Suppressor macrophage treated with lipopolysaccharide for 4 hours (primary cell): ENCODE measurements around the gene BUD31.
"Not testable (repeated sequence)": the region's sequence is repeated elsewhere in the genome, so short reads cannot be mapped to it uniquely, and the experiment has no call there.

Source experiments
- DNase-seq: peaks from one replicate; pipeline ENCODE4 v3.0.0-alpha.2; 2020

BUD31 gene

DNA sequence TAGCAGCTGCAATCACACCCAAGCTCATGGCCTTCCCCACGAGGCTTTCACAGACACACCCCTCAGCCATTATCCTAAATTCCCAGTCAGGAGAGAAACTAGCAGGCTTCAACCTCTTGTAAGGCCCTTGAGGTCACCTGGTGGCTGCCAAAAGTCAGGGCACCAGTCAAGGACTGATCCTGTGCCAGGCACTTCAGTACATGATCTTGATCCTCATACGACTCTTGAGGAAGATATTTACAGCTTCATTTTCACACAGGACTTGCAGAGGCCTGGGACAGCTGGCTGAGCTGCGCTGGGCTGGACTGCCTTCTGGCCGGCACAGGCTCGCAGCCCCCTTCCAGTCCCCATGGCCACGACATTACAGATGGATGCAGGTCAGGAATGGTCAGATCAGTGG lies 9.2 kb upstream of the BUD31 start:
- no peak for DNase-seq

DNA sequence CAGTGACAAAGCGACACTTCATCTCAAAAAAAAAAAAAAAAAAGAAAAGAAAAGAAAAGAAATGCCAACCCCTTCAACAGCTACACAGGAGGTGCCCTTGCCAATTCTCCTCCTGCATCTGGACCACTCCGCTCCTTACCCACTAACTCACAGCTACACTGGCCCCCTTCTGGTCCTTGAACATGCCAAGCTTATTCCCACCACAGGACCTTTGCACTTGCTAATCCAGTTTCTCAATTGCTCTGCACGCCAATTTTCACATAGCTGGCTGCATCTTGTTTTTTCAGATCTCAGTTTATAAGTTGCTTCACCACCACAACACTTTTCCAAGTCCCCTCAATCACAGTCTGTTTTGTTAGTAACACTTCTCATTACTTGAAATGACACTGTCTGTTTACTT lies 5.9 kb upstream of the BUD31 start:
- no peak for DNase-seq

DNA sequence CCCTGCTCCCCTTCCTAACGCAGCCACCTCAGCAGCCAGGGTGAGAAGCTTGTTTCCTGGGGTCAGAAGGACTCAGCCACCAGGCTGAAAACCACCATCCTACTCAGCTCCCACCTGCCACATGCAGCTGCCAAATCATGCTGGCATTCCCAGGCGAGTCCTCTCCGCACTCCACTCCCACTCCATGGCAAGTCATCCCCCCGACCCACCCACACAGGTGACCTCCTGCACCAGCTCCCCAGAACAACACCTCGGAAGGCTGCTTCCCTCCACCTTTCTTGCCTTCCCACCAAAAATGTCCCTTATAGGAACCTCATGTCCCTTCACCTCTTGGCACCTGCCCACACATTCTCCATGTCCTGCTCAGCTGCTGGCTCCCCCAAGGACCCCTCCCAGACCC lies 5.0 kb upstream of the BUD31 start:
- no peak for DNase-seq

DNA sequence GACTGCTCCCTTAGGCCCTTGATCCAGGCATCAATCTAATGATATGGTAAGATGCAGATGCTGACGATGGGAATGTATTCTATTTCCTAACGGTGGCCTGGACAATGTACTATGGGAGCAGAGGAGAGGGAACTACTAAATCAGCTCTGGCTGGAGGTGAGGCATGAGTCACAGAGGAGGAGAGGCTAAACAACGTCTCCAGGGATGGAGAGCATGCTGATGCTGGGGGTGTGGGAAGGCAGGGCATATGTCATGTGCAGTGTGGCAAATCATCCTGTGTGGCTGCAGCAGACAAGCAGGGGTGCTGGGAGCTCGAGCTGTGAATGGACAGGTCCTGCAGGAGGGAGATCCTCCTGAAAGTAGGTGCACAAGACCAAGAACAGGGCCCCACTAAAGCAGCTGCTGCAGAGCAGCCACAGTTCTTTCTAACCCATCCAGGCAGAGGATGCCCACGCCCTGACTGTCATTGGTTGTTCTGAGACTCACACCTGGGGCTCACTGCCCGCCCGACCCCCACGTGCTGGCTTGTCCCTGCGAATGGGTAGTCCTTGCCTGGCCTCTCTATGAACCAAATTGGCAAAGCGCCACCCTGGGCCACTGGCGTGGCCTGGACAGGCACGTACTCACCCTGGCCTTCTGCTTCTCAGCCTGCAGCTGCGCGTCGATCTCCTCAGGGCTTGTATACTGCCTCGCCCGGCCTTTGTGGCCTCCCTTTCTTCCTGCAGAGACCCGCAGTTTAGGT lies 4.4 kb upstream of the BUD31 start:
- no peak for DNase-seq

DNA sequence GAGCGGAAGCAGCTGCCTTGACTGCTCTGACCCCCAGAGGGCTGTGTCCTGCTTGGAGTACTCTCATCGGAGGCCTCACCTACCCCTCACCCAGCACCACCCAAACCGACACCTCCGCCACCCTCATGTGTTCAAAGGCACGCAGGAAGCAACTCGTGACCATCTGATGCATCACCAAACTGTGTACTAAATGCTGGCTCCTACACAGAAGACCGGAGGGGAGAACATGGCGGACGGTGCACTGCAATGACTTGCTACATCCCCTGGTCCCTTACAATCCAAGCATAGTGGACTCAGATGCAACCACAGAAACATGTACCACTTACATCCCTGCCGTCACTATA lies 3.8 kb upstream of the BUD31 start:
- DNase-seq, result no peak

DNA sequence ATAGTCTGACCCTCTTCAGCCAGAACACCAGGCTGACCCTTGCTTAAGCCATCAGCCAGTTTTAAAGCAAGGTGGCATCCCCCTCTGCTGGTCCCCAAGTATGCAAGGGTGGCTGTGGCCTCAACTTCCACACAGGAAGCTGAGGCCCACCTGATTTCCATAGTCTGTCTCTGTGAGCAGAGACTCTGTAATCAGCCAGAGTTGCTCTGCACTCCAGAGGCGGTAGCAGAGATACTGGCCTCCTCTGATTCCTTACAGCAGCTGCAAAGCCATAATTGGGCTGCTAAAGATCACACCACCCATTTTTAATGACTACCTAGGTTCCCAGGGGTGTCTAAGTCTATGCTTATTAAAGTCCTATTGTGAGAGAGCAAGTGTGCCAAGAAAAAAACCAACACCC lies 2.2 kb upstream of the BUD31 start:
- no peak for DNase-seq

DNA sequence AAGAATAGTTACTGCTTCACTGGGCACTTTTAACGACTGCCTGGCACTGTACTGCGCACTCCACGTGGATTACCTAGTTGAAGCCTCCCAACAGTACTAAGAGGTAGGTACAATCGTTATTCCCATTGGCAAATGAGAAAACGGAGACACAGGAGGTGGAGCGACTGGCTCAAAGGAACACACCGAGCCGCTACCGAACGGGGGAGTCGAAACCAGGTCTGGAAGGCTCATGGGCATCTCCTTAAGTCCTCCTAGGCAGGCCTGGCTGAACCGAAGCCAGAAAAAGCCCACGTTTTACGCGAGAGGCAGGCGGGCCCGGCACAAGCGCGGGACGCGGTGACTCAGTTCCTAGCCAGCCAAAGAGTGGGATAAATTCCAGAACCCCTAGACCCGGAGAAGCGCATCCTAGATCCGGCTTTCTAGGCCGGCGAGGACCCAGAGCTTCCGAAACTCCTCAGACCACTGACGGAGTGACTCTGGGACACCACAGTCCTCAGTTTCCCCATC lies 844 bp upstream of the BUD31 start:
- DNase-seq, result peak; percentile 52

DNA sequence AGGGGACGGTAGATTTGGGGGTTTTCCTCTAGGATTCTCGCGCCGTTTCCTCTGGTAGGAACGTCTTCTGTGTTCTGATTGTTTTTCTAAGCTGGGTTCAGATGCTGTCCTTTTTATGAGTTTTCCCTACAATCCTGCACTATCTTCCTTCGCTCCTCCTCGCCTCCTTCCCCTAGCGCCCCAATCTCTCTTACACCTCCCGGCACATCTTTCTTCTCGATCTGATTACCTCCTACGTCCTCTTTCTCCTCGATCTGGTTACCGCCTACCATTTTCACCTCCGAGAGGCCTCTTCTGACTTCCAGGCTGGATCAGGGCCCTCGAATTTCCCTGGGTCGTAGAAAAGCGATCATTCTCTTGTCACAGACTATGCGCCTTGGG lies 413 bp downstream of the BUD31 start:
- DNase-seq, result peak; percentile 8

DNA sequence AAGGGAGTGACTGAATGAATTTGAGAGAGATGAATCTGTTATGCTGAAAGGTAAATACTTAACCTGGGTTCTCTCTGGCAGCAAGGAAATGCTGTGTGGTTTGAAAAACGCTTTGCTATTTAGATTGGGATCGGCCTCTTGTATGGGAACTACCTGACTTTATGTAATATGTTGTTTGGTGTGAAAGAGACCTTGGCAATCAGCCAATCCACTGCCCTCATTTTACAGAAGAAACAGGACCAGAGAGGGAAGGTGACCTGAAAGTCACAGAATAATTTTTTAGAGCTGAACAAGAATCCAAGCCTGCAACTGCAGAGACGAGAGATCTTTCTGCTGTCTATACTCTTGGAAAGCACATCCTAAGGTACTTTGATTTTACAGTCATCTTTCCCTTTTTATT lies 1.0 kb downstream of the BUD31 start:
- no peak for DNase-seq

DNA sequence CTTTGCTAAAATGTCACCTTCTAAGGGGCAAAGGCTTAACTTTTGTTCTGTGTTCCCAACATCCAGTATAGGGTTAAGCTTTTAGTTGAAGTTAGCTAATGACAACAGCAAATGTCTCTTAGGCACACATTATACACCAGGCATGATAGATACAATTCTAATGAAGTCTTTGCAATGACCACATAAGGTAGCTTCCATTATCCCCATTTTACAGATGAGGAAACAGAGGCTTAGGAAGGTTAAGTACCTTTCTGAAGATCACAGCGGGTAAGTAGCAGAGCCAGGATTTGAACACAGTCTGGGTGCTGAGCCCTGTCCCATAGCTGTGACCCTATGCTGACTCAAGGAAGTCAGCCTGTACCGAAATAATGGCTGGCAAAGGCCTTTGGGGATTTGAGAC lies 1.9 kb downstream of the BUD31 start:
- no peak for DNase-seq

DNA sequence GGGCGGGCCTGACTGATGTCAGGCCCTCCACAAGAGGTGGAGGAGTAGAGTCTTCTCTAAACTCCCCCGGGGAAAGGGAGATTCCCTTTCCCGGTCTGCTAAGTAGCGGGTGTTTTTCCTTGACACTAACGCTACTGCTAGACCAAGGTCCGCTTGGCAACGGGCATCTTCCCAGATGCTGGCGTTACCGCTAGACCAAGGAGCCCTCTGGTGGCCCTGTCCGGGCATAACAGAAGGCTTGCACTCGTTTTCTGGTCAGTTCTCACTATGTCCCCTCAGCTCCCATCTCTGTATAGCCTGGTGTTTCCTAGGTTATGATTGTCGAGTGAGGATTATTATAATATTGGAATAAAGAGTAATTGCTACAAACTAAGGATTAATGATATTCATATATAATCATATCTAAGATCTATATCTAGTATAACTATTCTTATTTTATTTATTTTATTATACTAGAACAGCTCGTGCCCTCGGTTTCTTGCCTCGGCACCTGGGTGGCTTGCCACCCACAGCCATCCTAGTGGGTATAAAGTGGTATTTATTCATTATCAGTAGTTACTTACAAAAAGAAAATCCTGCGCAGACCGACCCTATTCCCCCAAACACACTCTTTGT lies 6.9 kb downstream of the BUD31 start:
- peak; percentile 35 for DNase-seq

DNA sequence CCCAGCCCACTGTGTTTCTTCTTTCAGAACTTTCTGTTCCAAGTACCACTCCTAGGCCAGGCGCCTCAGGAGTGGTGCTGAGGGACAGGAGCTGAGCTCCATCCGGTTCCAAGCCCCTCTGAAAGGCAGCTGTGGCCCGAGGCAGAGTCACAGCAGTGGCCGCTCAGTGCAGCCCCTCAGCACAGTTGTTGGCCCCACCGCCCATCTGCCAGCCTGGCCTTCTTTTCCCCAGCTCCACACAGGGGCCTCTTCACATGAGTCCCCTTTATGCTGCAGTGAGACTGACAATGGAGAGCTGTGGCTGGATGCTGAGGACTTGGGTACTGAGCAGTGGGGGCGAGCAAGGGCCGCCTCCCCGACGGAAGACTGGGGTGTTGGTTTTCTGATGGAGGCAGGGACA lies 9.5 kb downstream of the BUD31 start:
- no peak for DNase-seq

DNA sequence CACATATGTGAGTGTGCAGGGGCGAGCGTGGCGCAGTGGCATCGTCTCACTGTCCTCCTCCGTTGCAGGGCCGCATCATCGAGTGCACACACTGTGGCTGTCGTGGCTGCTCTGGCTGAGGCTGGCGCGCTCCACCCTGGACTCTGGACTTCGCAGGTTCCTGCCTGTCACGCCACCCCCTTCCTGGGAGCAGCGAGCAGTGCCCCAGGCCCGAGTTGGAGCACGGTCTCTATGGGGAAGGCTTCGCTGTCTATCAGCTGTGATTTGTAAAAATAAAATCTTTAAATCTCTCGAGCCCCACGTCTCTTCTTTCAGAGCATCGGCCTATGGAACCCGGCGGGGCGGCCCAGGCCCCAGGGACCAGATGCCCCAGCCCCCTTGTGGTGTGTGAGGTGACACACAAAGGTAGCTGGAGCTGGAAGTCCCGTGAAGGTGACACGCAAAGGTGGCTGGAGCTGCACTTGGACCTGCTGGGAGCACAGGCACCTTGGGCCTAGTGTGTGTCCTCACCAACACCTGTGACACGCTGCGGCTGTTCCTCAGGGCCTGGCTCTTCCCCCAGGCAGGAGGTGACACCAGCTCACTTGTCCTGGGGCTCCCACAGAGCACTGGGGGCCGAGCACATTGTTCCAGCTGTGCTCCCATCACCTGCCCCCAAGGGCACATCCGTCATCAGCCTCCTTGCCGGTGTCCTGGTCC lies 10.7 kb downstream of the BUD31 start:
- DNase-seq, result no peak

DNA sequence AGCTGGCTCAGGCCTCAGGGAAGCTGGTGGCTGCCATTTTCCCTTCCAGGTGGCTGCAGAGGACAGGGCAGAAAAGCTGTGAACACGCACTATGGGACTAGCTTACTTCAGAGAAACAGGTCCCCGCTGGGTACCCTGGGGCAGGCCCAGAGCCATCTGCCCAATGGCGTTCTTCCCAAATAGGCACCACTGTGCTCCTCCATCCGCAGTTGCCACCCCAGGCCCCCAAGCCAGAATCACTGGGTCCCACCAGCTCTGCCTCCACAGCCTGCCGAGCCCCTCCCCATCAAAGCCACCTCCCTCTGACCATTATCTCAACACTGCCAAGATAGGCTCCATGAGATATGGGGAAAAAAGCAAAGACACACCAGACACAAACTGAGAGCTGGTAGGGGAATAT lies 11.4 kb downstream of the BUD31 start:
- no peak for DNase-seq

DNA sequence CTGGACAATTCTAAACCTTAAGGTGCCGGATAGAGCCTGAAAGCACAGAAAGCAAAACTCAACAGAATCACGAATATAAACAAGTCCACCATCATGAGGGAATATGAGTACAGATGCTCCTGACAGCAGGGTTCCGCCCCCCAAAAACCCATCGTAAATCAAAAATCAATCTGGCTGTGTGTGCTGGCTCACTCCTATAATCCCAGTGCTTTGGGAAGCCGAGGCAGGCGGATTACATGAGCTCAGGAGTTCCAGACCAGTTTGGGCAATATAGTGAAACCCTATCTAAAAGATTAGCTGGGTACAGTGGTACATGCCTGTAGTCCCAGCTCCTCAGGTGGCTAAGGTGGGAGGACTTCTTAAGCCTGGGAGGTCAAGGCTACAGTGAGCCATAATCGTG lies 12.2 kb downstream of the BUD31 start:
- DNase-seq, result no peak

DNA sequence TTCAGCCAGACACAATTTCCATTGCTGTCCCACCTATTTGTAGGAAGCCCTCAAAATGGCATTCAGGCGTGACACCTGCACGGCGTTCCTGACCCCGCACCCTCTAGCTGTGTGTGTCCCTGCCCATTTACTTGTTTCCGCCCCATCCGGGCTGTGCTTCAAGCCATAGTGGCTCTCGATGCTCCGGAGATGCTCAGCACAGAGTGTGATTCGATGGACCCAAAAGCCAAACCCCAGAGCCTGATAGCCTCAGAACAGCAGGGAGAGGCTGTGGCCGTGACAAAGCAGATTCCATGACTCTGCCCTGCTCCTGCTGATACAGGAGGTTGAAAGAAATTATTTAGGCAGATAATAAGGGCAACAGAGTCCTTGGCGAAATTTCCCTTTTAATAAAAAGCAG lies 13.4 kb downstream of the BUD31 start:
- DNase-seq, result no peak

DNA sequence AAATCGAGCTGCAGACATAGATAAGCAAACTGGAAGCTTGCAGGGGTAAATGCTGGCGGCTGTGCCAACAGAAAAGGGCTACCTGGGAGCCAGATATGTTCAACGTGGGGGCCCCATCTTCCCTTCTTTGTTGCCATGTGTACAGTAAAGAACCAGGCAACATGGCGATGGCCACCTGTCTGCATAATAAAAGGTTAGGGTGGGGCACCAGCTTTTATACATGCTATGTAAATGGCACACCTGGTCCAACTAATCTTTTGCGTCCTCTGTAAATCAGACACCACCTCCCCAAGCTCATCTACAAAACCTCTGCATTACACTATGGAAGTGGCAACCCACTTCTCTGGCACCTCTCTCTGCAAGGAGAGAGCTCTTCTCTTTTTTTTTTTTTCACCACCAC lies 13.9 kb downstream of the BUD31 start:
- no peak for DNase-seq

DNA sequence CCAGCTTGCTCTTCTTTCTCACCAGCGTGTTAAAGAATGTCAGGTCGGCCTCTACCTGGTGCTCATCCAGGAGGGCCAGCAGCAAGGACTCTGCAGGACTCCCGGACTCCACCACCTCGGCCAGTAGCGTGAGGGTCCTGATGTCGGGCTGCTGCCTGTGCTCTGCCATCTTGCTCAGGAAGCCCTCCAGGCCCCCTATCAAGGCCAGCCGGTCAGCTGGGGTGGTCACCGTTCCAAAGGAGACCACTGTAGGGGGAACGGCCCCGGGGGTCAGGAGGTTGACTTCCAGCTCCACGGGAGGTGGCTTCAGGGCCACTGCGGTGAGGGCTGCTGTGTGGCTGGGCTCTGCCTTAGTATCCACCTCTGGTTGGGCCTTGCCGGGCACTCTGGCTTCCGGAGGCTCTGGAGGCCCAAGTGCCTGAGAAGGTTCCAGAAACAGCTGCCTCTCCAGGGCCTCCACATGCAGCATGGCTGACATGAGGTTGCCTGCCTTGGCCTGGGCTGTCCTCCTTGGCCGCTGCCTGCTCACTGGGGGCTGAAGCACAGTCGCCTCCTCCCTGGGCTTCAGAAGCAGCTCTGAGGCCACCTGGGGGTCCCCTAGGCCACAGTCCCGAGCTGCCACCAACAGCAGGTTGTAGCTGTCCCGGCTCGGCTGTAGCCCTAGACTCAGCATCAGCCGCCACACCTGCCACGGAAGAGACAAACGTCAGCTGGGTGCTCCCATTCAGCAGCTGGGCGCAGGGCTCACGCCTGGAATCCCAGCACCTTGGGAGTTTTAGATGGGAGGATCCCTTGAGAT lies 16.4 kb downstream of the BUD31 start:
- no peak for DNase-seq

DNA sequence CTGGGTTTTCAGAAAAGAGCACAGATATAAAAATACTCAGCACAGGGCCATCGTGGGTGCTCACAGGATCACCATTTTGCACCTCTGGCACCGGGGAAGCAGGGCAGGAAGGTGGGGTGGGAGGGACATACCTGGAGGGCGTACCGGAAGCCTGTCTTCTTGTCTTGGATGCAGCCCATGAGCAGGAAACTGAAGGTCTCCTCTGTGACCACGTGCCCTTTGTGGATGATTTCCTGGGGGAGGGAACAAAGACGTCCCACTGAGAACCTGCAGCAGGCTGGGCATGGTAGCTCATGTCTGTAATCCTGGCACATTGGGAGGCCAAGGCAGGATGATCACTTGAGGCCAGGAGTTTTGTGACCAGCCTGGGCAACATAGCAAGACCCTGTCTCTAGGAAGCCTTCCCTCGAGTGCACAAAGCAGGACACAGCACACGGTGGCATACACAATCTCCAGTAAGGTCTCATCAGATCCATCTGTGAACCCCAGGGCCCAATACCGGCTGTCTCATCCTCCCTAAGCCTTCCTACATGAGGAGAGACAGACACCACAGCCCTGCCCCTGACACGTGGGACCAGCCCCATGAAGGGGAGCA lies 20.3 kb downstream of the BUD31 start:
- no peak for DNase-seq

DNA sequence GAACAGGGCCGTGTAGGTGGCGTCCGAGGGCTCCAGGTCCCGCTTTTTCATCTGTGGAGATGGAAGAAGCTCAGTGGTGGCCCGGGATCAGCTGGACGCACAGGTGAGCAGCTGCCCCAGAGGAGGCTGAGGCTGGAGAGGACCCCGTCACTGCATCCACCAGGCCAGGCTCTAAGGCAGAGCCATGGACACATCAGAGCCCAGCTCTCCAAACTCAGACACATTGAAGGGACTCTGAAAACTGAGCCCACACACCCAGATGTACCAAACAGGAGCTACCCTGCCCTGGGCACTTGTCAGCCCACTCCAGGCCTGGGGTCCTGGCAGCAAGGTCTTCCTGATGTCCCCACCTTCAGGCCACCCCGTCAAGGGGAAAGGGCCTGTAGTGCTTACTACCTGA lies 21.0 kb downstream of the BUD31 start:
- DNase-seq, result no peak

DNA sequence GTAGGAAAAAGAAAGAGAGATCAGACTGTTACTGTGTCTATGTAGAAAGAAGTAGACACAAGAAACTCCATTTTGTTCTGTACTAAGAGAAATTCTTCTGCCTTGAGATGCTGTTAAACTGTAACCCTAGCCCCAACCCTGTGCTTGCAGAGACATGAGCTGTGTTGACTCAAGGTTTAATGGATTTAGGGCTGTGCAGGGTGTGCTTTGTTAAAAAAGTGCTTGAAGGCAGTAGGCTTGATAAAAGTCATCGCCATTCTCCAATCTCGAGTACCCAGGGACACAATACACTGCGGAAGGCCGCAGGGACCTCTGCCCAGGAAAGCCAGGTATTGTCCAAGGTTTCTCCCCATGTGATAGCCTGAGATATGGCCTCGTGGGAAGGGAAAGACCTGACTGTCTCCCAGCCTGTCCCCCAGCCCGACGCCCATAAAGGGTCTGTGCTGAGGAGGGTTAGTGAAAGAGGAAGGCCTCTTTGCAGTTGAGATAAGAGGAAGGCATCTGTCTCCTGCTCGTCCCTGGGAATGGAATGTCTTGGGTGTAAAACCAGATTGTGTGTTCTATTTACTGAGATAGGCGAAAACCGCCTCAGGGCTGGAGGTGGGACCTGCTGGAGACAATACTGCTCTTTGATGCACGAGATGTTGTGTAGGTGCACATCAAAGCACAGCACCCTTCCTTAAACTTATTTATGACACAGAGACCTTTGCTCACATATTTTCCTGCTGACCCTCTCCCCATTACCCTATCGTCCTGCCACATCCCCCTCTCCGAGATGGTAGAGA lies 23.2 kb downstream of the BUD31 start:
- DNase-seq, result not testable (repeated sequence)

DNA sequence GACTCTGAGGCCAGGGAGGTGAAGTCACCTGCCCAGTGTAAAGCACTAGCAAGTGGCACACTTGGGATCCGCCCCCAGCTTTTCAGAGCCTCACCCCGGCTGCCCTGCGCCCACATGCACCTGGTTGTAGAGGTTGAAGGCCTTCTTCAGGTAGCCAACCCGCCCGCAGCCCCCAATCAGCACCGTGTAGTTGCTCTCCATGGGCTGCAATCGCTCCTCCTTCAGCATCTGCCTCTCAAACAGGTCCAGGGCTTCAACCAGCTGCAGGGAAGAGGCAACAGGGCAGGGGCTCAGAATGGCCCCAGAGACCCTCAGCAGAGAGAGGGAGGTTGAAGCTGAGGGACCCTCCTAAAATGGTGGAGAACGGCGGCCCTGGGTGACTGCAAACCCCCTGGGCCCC lies 24.4 kb downstream of the BUD31 start:
- DNase-seq, result no peak
